GM19452 (cell line): Measurements from ENCODE around the gene CACNA2D2.

Experiments
- ATAC-seq: cut with Tn5 transposase; IDR thresholded peaks from one replicate; pipeline ENCODE4 v1.9.1; 2021; ENCODE audit not compliant: unreplicated experiment

Gene CACNA2D2

DNA sequence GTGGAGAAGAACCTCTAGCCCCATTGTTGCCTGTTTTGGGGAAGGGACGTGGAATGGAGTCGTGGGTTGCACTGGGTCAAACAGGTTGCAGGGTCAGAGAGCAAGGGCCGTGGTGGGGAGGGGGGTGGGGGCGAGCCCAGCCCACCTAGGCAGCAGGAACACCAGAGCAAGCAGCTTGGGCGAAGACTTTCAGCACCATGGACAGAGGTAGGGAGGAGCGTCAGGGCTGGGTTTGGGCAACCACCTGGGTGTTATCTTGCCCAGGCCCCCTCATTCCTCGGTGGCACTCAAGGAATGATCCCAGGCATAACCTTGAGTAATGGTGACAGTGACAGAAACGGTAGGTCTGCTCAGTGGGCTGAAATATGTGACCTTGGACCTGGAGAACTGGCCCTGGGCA is 98.2 kb downstream of the CACNA2D2 start:
- ATAC-seq: no peak

DNA sequence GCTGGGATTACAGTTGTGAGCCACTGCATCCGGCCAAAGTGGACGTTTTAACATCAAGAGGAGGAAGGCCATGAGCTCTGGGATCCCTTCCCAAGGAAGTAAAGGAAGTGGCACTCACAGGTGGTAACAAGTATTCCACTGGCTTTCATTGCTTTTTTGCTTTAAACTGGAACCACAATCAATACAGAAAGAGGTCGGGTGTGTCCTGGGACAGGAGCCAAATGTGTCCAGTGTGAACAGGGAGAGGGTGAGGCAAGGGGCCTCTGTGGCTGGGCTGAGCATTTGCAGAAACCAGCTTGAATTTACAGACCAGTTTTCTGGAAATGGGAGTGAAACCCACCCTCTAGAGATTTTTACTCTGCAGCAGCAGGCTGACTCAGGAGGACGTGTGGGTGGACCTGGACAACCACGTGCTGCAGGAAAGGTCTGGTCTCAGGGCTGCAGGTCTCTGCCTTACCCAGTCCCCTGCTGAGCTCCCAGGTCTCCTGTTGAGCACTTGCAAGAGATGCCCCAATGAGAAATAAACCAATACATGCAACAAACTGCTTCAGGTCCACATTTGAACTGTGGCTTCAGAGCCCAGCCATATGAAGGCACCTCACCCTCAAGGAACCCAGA is 101.3 kb downstream of the CACNA2D2 start:
- no peak for ATAC-seq

- ATAC-seq: no peak
Observed at GRCh38 chr3:50396502-50396901, 106.9 kb downstream of the CACNA2D2 start.

GRCh38 chr3:50395070-50395860 is 108.2 kb downstream of the CACNA2D2 start:
- ATAC-seq: no peak

DNA sequence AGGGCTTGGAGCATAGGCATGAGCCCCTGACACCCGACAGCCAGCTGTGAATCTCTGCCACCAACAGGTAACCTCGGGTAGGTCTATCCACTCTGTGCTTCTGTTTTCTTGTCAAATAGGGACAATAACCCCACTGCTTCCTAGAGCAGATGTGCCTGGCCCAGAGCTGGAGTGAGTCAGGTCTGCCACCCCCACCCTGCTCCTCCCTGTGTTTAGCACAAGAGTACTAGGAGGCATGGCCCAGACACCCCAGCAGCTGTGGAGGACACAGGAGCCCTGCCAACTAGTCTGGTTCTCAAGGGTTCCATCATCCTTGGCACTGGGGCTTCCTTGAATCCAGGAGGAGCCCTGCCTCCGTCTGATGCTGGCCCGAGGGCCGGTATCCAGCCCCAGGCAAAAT is 110.4 kb downstream of the CACNA2D2 start:
- ATAC-seq: no peak

- no peak for ATAC-seq
Observed at GRCh38 chr3:50392101-50392715, 111.2 kb downstream of the CACNA2D2 start.

GRCh38 chr3:50390508-50391224 is 112.8 kb downstream of the CACNA2D2 start:
- no peak for ATAC-seq

GRCh38 chr3:50389414-50389767 is 114.0 kb downstream of the CACNA2D2 start:
- no peak for ATAC-seq

DNA sequence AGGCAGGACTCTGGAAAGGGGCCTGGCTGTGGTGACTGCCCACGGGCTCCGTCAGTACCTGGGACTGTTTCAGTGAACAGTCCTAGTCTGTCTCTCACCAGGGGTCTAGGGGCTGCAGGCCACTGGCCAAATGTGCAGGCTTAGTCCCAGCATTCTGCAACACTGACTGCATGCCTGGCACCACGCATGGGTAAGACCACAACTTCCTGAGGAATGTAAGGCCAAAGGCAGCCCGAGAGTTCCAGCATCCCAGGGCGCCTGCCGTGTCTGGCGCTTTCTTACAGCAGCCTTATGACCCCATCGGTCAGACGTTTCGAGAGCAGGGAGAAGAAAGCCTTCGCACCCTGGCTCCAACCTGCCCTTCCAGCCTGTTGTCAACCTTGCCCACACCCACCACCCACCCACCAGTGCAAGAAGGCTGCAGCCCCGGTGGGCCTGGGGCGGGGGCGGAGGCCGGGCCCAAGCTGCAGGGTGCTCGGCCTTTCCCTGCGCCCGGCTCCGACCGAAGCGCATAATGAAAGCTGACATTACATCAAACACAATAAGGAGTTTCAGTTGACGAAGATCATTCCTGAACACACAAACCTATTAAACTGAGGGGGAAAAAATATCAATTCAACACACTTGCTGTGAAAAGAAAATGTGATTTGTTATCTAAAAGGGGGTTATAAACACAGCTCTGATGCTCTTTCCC is 114.6 kb downstream of the CACNA2D2 start:
- no peak for ATAC-seq

DNA sequence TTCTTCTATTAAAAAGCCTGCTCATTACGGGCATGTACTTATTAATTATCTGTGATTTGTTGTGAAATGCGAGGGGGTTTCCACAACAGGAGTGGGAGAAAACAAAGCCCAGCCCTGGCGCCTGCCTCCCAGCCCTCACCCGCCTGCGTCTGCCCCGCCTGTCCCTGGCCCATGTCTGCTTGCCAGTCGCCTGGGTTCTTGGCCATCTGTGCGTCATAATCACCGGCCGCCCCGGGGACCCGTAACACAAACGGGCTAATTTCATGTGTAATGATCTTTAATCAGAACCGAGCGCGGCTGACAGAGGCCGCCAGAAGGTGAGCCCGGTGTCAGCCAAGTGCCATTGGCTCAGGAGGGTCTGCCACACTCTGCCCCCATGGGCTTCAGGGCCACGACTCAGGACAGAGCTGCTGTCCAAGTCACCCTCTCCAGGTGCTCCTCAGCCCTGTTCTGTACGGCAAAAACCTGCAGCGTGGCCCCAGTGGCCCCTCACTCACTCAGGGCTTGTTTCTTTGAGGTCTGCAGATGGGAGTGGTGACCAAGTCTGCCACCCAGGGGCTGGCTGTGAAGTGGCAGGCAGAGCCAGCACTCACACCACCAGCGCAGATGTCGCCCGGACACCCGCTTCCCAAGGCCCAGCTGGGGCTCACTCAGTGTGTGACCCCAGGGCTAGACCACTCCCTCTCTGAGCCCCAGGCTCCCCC is 115.3 kb downstream of the CACNA2D2 start:
- no peak for ATAC-seq

DNA sequence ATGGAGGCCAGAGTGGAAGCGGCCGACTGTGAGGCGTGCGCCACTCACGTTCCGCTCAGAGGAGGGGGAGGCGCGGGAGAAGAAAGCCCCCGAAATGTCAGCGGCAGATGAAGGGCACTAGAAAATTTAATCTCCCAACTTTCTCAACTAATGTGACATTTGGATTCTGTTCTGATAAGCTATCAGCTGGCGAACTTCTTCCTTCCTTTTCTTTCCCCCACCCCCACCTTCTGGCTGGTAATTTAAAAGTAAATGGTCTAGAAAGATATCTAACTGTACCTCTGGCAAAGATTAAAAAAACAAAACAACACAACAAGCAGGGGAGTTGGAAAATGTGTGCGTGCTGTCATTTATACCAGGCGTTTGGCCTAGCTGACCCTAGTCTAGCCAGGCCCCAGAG is 117.7 kb downstream of the CACNA2D2 start:
- no peak for ATAC-seq

- ATAC-seq: no peak
Observed at GRCh38 chr3:50383750-50384149, 119.7 kb downstream of the CACNA2D2 start.

GRCh38 chr3:50382722-50383121 is 120.7 kb downstream of the CACNA2D2 start:
- ATAC-seq: no peak

DNA sequence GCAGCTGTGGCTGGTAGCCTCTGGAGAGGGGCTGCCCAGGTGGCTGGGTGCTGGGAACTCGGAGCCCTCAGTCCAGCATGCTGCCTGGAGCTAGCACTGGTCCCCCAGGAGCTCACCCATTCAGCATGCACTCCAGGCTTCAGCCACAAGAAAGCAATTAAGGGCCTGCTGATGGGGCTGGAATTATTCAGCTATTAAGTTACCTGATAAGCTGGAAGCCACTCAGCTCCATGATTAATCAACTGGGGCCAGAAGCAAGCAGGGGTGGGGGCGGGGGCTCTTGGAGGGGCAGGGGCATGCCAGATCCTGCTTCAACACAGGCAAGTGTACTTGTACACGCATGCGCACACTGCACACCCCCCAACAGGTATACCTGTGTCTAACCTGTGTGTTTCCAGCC is 122.1 kb downstream of the CACNA2D2 start:
- ATAC-seq: no peak

DNA sequence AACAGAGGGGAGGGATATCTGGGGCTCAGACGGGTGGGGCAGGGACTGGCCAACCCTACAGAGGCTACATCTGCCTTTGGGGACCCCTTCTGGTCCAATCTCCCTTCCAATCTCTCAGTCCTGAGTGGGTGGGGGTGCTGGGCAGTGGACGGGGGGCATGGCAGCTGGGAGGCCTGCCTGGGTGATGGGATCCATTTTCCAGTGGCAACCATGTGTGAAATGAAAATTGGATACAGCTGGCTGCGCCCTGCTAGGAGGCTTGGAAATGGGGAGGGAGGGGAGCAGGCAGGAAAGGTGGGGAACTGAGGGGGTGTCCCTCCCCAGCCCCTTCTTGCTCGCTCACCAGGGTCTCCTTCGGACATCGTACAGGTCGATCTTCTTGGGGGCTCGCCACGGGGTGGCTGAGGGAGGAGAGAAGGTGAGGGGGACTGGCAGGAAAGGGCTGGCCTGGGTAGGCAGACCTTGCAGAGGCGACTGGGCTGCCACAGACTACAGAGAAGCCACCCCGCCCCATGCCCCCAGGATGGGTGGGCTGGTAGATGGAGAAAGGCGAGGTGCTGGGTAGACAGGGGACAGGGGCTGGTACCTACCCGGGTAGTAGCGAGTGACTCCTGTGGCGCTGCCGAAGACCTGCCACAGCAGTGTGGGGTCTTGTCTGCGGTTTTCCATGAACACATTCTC is 122.9 kb downstream of the CACNA2D2 start:
- ATAC-seq: no peak

GRCh38 chr3:50378757-50379156 is 124.7 kb downstream of the CACNA2D2 start:
- no peak for ATAC-seq

GRCh38 chr3:50378024-50378423 is 125.4 kb downstream of the CACNA2D2 start:
- ATAC-seq: no peak

GRCh38 chr3:50375258-50375931 is 128.0 kb downstream of the CACNA2D2 start:
- no peak for ATAC-seq
